ENCODE results near the gene QRSL1. TPM values are rescaled to one million over a fixed set of nuclear protein-coding genes. Genes with fewer than 3 reads are reported as not detected.

Gene QRSL1
- total and polyA plus RNA-seq, 2 experiments from 2014 or later = 18.4 to 19.3 TPM

DNA sequence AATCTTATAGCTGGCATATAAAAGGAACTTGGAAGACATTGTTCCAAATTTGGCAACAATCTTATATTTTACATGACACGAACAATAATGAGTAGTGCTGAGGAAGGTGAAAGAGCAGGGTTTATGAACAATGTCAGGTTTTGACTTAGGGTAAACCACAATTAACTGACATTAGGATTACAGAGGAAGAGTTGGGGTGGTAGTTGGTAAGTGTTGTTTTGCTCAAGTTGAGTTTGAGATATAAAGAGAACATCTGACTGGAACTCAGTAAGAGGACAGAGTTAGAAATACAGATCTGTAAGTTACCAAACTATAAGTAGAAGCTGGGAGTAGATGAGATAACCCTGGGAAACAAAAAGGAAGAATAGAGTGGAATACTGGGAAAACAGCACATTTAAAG is 15.2 kb upstream of the QRSL1 start:
- DNase-seq (ENCODE audit: low spot score) = no peak
- no peaks in the 10 kb centered on the region for H3K9me2 ChIP-seq (ENCODE audit: insufficient read depth)
- Mint-ChIP-seq H3K27ac (peak overlapping the region; percentile 92), H3K4me1 (peaks cover 69% of the 10 kb centered on the region), H3K27me3 (ENCODE audit: insufficient read depth, low read depth, poor library complexity) (peaks cover 12% of the 10 kb centered on the region), H3K9me3 (no peaks in the 10 kb centered on the region), H3K36me3 (ENCODE audit: low read depth) (peaks cover 30% of the 10 kb centered on the region), H3K4me3 (peak overlapping the region; percentile 47)
- H3K27ac ChIP-seq (ENCODE audit: low read depth) = peak overlapping the region; percentile 99
- H3K27me3 ChIP-seq (ENCODE audit: insufficient read depth) = no peaks in the 10 kb centered on the region
- H3K4me3 ChIP-seq = peak overlapping the region; percentile 37
- H4K20me1 ChIP-seq (replicated peaks; ENCODE audit: insufficient read depth) = no peaks in the 10 kb centered on the region
- H3K4me2 ChIP-seq = peak overlapping the region; percentile 68
- peaks cover 12% of the 10 kb centered on the region; the same call in 1 of the 2 replicates for H3F3A ChIP-seq (replicated peaks; ENCODE audit: low read depth)
- peaks cover 56% of the 10 kb centered on the region for H3K4me1 ChIP-seq (ENCODE audit: insufficient read depth)
- no peak overlapping the region for H2AFZ ChIP-seq
- H3K79me2 ChIP-seq (replicated peaks; ENCODE audit: insufficient read depth) = no peaks in the 10 kb centered on the region
- H3K36me3 ChIP-seq (ENCODE audit: insufficient read depth) = no peaks in the 10 kb centered on the region
- ATAC-seq = no peak; the same call in 2 of the 3 replicates
- TF ChIP-seq EZH2 (IDR thresholded peaks at IDR 0.05; ENCODE audit: low read depth, unreplicated experiment) (no peak), ZNF331 (CRISPR knock-in tag; IDR thresholded peaks at IDR 0.05; ENCODE audit: low read depth) (no peak), NANOG (IDR thresholded peaks at IDR 0.05; ENCODE audit: borderline replicate concordance) (no peak)
- TF ChIP-seq, protein P1, sequence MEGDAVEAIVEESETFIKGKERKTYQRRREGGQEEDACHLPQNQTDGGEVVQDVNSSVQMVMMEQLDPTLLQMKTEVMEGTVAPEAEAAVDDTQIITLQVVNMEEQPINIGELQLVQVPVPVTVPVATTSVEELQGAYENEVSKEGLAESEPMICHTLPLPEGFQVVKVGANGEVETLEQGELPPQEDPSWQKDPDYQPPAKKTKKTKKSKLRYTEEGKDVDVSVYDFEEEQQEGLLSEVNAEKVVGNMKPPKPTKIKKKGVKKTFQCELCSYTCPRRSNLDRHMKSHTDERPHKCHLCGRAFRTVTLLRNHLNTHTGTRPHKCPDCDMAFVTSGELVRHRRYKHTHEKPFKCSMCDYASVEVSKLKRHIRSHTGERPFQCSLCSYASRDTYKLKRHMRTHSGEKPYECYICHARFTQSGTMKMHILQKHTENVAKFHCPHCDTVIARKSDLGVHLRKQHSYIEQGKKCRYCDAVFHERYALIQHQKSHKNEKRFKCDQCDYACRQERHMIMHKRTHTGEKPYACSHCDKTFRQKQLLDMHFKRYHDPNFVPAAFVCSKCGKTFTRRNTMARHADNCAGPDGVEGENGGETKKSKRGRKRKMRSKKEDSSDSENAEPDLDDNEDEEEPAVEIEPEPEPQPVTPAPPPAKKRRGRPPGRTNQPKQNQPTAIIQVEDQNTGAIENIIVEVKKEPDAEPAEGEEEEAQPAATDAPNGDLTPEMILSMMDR (conservative IDR thresholded peaks at IDR 0.05; ENCODE audit: low read depth in 2 of 2) = no peak

DNA sequence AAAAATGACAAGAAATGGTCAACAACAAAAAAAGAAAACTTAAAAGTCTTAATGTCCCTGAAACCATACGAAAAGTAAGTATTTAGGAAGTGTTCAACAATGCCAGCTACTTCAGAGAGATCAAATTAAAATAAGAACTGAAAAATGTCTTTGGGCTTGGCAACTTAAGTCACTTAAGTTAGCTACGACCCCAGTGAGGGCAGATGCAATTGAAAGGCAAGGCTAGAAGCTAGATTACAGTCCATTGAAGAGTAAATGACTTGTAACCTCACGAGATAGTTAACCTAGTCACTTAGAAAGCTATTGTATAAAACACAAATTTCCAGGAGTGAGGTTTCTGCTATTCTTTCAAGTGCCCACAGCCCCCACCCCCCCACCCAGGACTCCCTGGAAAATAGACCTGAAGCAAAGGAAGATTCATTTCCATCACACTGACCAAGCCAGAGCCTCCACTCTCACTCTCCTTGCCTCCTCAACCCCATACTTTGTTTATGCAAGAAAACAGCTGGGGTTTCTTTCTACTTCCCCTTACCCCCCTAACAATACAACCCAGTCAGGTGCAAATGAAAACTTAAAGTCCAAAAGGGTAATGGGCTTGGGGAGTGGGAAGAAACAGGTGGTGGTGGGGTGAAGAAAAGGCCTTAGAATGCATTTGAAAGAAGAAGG is 14.7 kb upstream of the QRSL1 start:
- Histone ChIP-seq H3K4me2 (peak overlapping the region; percentile 68), H3K27me3 (ENCODE audit: insufficient read depth) (no peaks in the 10 kb centered on the region), H3F3A (replicated peaks; ENCODE audit: low read depth) (peaks cover 12% of the 10 kb centered on the region; the same call in 1 of the 2 replicates), H3K9me2 (ENCODE audit: insufficient read depth) (no peaks in the 10 kb centered on the region), H3K27ac (ENCODE audit: low read depth) (peak overlapping the region; percentile 99), H3K36me3 (ENCODE audit: insufficient read depth) (no peaks in the 10 kb centered on the region), H3K79me2 (replicated peaks; ENCODE audit: insufficient read depth) (no peaks in the 10 kb centered on the region), H3K4me3 (peak overlapping the region; percentile 37), H2AFZ (no peak overlapping the region), H3K4me1 (ENCODE audit: insufficient read depth) (peaks cover 56% of the 10 kb centered on the region), H4K20me1 (replicated peaks; ENCODE audit: insufficient read depth) (no peaks in the 10 kb centered on the region)
- peaks cover 30% of the 10 kb centered on the region for H3K36me3 Mint-ChIP-seq (ENCODE audit: low read depth)
- H3K4me3 Mint-ChIP-seq = peak overlapping the region; percentile 47
- peaks cover 12% of the 10 kb centered on the region for H3K27me3 Mint-ChIP-seq (ENCODE audit: insufficient read depth, low read depth, poor library complexity)
- peak; percentile 78 for DNase-seq (ENCODE audit: low spot score)
- H3K4me1 Mint-ChIP-seq = peaks cover 69% of the 10 kb centered on the region
- ATAC-seq = peak; percentile 92
- no peaks in the 10 kb centered on the region for H3K9me3 Mint-ChIP-seq
- peak overlapping the region; percentile 92 for H3K27ac Mint-ChIP-seq
- no peak for TF ChIP-seq JUNB (IDR thresholded peaks at IDR 0.05; ENCODE audit: unreplicated experiment)
- peak; percentile 33; the same call in 1 of the 2 replicates for TF ChIP-seq POLR2AphosphoS5 (IDR thresholded peaks at IDR 0.05; ENCODE audit: low read depth)
- TF ChIP-seq, protein P2, sequence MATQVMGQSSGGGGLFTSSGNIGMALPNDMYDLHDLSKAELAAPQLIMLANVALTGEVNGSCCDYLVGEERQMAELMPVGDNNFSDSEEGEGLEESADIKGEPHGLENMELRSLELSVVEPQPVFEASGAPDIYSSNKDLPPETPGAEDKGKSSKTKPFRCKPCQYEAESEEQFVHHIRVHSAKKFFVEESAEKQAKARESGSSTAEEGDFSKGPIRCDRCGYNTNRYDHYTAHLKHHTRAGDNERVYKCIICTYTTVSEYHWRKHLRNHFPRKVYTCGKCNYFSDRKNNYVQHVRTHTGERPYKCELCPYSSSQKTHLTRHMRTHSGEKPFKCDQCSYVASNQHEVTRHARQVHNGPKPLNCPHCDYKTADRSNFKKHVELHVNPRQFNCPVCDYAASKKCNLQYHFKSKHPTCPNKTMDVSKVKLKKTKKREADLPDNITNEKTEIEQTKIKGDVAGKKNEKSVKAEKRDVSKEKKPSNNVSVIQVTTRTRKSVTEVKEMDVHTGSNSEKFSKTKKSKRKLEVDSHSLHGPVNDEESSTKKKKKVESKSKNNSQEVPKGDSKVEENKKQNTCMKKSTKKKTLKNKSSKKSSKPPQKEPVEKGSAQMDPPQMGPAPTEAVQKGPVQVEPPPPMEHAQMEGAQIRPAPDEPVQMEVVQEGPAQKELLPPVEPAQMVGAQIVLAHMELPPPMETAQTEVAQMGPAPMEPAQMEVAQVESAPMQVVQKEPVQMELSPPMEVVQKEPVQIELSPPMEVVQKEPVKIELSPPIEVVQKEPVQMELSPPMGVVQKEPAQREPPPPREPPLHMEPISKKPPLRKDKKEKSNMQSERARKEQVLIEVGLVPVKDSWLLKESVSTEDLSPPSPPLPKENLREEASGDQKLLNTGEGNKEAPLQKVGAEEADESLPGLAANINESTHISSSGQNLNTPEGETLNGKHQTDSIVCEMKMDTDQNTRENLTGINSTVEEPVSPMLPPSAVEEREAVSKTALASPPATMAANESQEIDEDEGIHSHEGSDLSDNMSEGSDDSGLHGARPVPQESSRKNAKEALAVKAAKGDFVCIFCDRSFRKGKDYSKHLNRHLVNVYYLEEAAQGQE (IDR thresholded peaks at IDR 0.05; ENCODE audit: unreplicated experiment) = no peak
- TF ChIP-seq, protein P3, sequence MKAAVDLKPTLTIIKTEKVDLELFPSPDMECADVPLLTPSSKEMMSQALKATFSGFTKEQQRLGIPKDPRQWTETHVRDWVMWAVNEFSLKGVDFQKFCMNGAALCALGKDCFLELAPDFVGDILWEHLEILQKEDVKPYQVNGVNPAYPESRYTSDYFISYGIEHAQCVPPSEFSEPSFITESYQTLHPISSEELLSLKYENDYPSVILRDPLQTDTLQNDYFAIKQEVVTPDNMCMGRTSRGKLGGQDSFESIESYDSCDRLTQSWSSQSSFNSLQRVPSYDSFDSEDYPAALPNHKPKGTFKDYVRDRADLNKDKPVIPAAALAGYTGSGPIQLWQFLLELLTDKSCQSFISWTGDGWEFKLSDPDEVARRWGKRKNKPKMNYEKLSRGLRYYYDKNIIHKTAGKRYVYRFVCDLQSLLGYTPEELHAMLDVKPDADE (IDR thresholded peaks at IDR 0.05) = peak; percentile 14; the same call in 1 of the 2 replicates
- TF ChIP-seq CREB1 (CRISPR knock-in tag; IDR thresholded peaks at IDR 0.05; ENCODE audit: low read depth) = no peak
- TF ChIP-seq NANOG (IDR thresholded peaks at IDR 0.05; ENCODE audit: borderline replicate concordance) = peak; percentile 47; the same call in 1 of the 2 replicates
